H9 (cell line): Measurements from ENCODE around the gene TGFBRAP1. TPM values are rescaled to one million over a fixed set of nuclear protein-coding genes. Genes with fewer than 3 reads are reported as not detected.

Experiments
- DNase-seq: peaks from one replicate; pipeline ENCODE4 v3.0.0-alpha.2; 2017
- H2AFZ ChIP-seq: one replicate; pipeline ENCODE4 v1.6.1; 2013; ENCODE audit warnings: mild to moderate bottlenecking, low read length, control low read depth, moderate library complexity
- H2AK5ac ChIP-seq: 2 replicates; pipeline ENCODE4 v1.6.1; 2013; ENCODE audit warnings: low read length, control low read depth, mixed read lengths; ENCODE audit not compliant: insufficient read length
- H2BK120ac ChIP-seq: one replicate; pipeline ENCODE4 v1.6.1; 2013; ENCODE audit warnings: low read depth, mild to moderate bottlenecking, low read length, control low read depth, inconsistent platforms; ENCODE audit not compliant: poor library complexity, severe bottlenecking
- H2BK12ac ChIP-seq: 2 replicates; pipeline ENCODE4 v1.6.1; 2013; ENCODE audit warnings: low read length, control low read depth, mixed read lengths, low read depth; ENCODE audit not compliant: insufficient read length
- H2BK15ac ChIP-seq: 2 replicates; pipeline ENCODE4 v1.6.1; 2013; ENCODE audit warnings: low read depth, low read length, control low read depth
- H2BK20ac ChIP-seq: one replicate; pipeline ENCODE4 v1.6.1; 2013; ENCODE audit warnings: low read depth, mild to moderate bottlenecking, low read length, control low read depth, inconsistent platforms; ENCODE audit not compliant: poor library complexity, severe bottlenecking
- H2BK5ac ChIP-seq: 2 replicates; pipeline ENCODE4 v1.6.1; 2013; ENCODE audit warnings: low read length, control low read depth, mixed read lengths; ENCODE audit not compliant: insufficient read length
- H3K14ac ChIP-seq: 2 replicates; pipeline ENCODE4 v1.6.1; 2013; ENCODE audit warnings: low read length, control low read depth; ENCODE audit not compliant: insufficient read depth
- H3K18ac ChIP-seq: 2 replicates; pipeline ENCODE4 v1.6.1; 2013; ENCODE audit warnings: low read depth, mild to moderate bottlenecking, mixed read lengths, low read length, control low read depth; ENCODE audit not compliant: insufficient read length
- H3K23ac ChIP-seq: 2 replicates; pipeline ENCODE4 v1.6.1; 2013; ENCODE audit warnings: low read length, control low read depth, mixed read lengths, low read depth; ENCODE audit not compliant: insufficient read length
- H3K23me2 ChIP-seq: 2 replicates; pipeline ENCODE4 v1.6.1; 2013; ENCODE audit warnings: low read depth, mild to moderate bottlenecking, mixed read lengths, low read length, control low read depth; ENCODE audit not compliant: insufficient read length, poor library complexity, severe bottlenecking
- H3K27ac ChIP-seq: 2 replicates; pipeline ENCODE4 v1.5.1; 2013; ENCODE audit warnings: low read length, control low read depth, mixed read lengths, low read depth; ENCODE audit not compliant: insufficient read length
- H3K27me3 ChIP-seq: 2 replicates; pipeline ENCODE4 v1.6.1; 2013; ENCODE audit warnings: low read length, control low read depth, inconsistent platforms; ENCODE audit not compliant: insufficient read depth
- H3K4ac ChIP-seq: 2 replicates; pipeline ENCODE4 v1.6.1; 2013; ENCODE audit warnings: low read depth, mild to moderate bottlenecking, control low read depth, inconsistent platforms, low read length, moderate library complexity
- H3K4me1 ChIP-seq: 2 replicates; pipeline ENCODE4 v1.6.1; 2013; ENCODE audit warnings: low read length, control low read depth, inconsistent platforms; ENCODE audit not compliant: insufficient read depth
- H3K4me2 ChIP-seq: 2 replicates; pipeline ENCODE4 v1.6.1; 2013; ENCODE audit warnings: low read length, control low read depth, mixed read lengths; ENCODE audit not compliant: insufficient read length, insufficient read depth
- H3K56ac ChIP-seq: 2 replicates; pipeline ENCODE4 v1.6.1; 2013; ENCODE audit warnings: low read depth, mild to moderate bottlenecking, mixed read lengths, low read length, control low read depth; ENCODE audit not compliant: insufficient read length
- H3K79me1 ChIP-seq: 2 replicates; pipeline ENCODE4 v1.6.1; 2013; ENCODE audit warnings: low read depth, mild to moderate bottlenecking, moderate library complexity, low read length, control low read depth, inconsistent platforms; ENCODE audit not compliant: insufficient read depth, poor library complexity, severe bottlenecking
- H3K79me2 ChIP-seq: 2 replicates; pipeline ENCODE4 v1.6.1; 2013; ENCODE audit warnings: low read length, control low read depth, inconsistent platforms; ENCODE audit not compliant: insufficient read depth
- H3K9ac ChIP-seq: 2 replicates; pipeline ENCODE4 v1.6.1; 2013; ENCODE audit warnings: low read length, control low read depth, mixed read lengths; ENCODE audit not compliant: insufficient read length; ENCODE audit errors: extremely low read depth
- H3K9me3 ChIP-seq: one replicate; pipeline ENCODE4 v1.6.1; 2013; ENCODE audit warnings: low read depth, low read length, inconsistent platforms; ENCODE audit not compliant: control insufficient read depth
- H3T11ph ChIP-seq: one replicate; pipeline ENCODE4 v1.6.1; 2013; ENCODE audit warnings: mild to moderate bottlenecking, low read length, control low read depth, inconsistent platforms
- H4K20me1 ChIP-seq: one replicate; pipeline ENCODE4 v1.6.1; 2013; ENCODE audit not compliant: control insufficient read depth, insufficient read length, insufficient read depth
- H4K5ac ChIP-seq: 2 replicates; pipeline ENCODE4 v1.6.1; 2013; ENCODE audit warnings: low read depth, mild to moderate bottlenecking, mixed read lengths, low read length, control low read depth; ENCODE audit not compliant: insufficient read length
- H4K8ac ChIP-seq: replicated peaks from 2 replicates; pipeline ENCODE4 v1.6.1; 2013; ENCODE audit warnings: low read length, control low read depth, mixed read lengths, low read depth; ENCODE audit not compliant: insufficient read length
- H4K91ac ChIP-seq: 2 replicates; pipeline ENCODE4 v1.6.1; 2013; ENCODE audit warnings: low read depth, mild to moderate bottlenecking, moderate library complexity, mixed read lengths, low read length, control low read depth; ENCODE audit not compliant: insufficient read length
- H3K27ac Mint-ChIP-seq, 3 experiments: 2 replicates in 2 of 3; 3 replicates in 1 of 3; pipeline ENCODE4 v1.8.0; 2020 to 2021; ENCODE audit warnings: mixed read lengths in 3 of 3, mild to moderate bottlenecking in 1 of 3, moderate library complexity in 1 of 3
- H3K27me3 Mint-ChIP-seq: 2 replicates; pipeline ENCODE4 v1.8.0; 2021; ENCODE audit warnings: low read depth, mild to moderate bottlenecking, moderate library complexity, mixed read lengths
- H3K36me3 Mint-ChIP-seq, 3 experiments: 2 replicates in 2 of 3; 3 replicates in 1 of 3; pipeline ENCODE4 v1.8.0; 2020 to 2021; ENCODE audit warnings: low read depth in 3 of 3, mixed read lengths in 3 of 3; ENCODE audit not compliant: insufficient read depth in 1 of 3
- H3K4me1 Mint-ChIP-seq, 2 experiments: 2 replicates each; pipeline ENCODE4 v1.8.0; 2020; ENCODE audit warnings: mixed read lengths in 2 of 2
- H3K4me3 Mint-ChIP-seq, 2 experiments: 2 replicates in 1 of 2; 3 replicates in 1 of 2; pipeline ENCODE4 v1.8.0; 2020 to 2021; ENCODE audit warnings: mild to moderate bottlenecking in 2 of 2, mixed read lengths in 2 of 2, moderate library complexity in 1 of 2
- H3K9me3 Mint-ChIP-seq, 2 experiments: 2 replicates in 1 of 2; 3 replicates in 1 of 2; pipeline ENCODE4 v1.8.0; 2020; ENCODE audit warnings: mild to moderate bottlenecking in 2 of 2, mixed read lengths in 2 of 2, moderate library complexity in 1 of 2
- WGBS: extraction: QIAGEN DNeasy Blood & Tissue Kit; methylation state at CpG from one replicate; pipeline ENCODE4 v1.1.7; 2013; ENCODE audit warnings: missing lambda C conversion rate, low lambda C conversion rate, mixed read lengths; ENCODE audit not compliant: insufficient read length; ENCODE audit errors: extremely low coverage; 5-methylcytosine and 5-hydroxymethylcytosine counted together
- total RNA-seq: library from RNA; stranded (reverse); gene quantifications from 2 replicates; pipeline ENCODE4 v1.2.1, GENCODE V29; 2021
- TF ChIP-seq, protein P1 (sequence below): fragments of 200-600 bp; sonication (generic); conservative IDR thresholded peaks from 3 replicates; pipeline ENCODE4 v1.8.0; 2021; ENCODE audit warnings: antibody characterized with exemption, mild to moderate bottlenecking

Gene TGFBRAP1
- total RNA-seq, 1 experiment from 2014 or later, result 23.6 TPM

DNA sequence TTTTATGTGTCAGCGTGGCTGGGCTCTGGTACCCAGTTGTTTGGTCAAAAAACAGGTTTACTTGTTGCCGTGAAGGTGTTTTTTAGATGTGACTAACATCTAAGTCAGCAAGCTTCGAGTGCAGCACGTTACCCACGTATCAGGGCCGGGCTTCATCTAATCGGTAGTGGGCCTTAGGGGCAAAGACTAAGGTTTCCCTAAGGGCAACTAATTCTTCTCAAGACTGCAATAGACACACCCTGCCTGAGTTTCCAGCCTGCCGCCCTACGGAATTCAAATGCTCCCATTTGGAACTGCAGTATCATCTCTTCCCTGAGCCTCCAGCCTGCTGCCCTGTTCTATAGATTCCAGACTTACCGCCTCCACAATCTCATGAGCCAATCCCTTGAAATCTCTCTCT is 41.6 kb upstream of the TGFBRAP1 start:
- no peak overlapping the region for H3K4me2 ChIP-seq
- no peak overlapping the region for H3K9ac ChIP-seq
- no peak overlapping the region for H2BK120ac ChIP-seq
- no peak overlapping the region for H4K5ac ChIP-seq
- H3K4ac ChIP-seq, result no peak overlapping the region
- peaks cover 2 to 7% of the 10 kb centered on the region in 2 experiments for H3K4me1 Mint-ChIP-seq
- H3K4me3 Mint-ChIP-seq, result no peak overlapping the region
- no peaks in the 10 kb centered on the region for H3K27me3 Mint-ChIP-seq
- no peaks in the 10 kb centered on the region for H3K79me2 ChIP-seq
- no peaks in the 10 kb centered on the region for H3K27me3 ChIP-seq
- no peaks in the 10 kb centered on the region for H3K79me1 ChIP-seq
- no peaks in the 10 kb centered on the region for H3K4me1 ChIP-seq
- DNase-seq, result no peak
- no peak overlapping the region for H3K14ac ChIP-seq
- H2BK12ac ChIP-seq, result no peak overlapping the region
- no peak overlapping the region for H4K91ac ChIP-seq
- no peak overlapping the region for H3T11ph ChIP-seq
- H3K36me3 Mint-ChIP-seq, result peaks cover 7 to 44% (median 34%) of the 10 kb centered on the region in 3 experiments; a peak in 6 of 7 replicates
- H4K20me1 ChIP-seq, result no peaks in the 10 kb centered on the region
- no peak overlapping the region for H3K23ac ChIP-seq
- no peak overlapping the region for H4K8ac ChIP-seq
- no CpG with 5 or more reads among the region's 10 CpGs for WGBS
- no peak overlapping the region for H3K56ac ChIP-seq
- no peak overlapping the region for H3K27ac ChIP-seq
- H2AK5ac ChIP-seq, result no peak overlapping the region
- no peak overlapping the region for H2BK15ac ChIP-seq
- H3K27ac Mint-ChIP-seq, result no peak overlapping the region
- H2BK5ac ChIP-seq, result no peak overlapping the region
- H2AFZ ChIP-seq, result no peak overlapping the region
- TF ChIP-seq, protein P1, sequence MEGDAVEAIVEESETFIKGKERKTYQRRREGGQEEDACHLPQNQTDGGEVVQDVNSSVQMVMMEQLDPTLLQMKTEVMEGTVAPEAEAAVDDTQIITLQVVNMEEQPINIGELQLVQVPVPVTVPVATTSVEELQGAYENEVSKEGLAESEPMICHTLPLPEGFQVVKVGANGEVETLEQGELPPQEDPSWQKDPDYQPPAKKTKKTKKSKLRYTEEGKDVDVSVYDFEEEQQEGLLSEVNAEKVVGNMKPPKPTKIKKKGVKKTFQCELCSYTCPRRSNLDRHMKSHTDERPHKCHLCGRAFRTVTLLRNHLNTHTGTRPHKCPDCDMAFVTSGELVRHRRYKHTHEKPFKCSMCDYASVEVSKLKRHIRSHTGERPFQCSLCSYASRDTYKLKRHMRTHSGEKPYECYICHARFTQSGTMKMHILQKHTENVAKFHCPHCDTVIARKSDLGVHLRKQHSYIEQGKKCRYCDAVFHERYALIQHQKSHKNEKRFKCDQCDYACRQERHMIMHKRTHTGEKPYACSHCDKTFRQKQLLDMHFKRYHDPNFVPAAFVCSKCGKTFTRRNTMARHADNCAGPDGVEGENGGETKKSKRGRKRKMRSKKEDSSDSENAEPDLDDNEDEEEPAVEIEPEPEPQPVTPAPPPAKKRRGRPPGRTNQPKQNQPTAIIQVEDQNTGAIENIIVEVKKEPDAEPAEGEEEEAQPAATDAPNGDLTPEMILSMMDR, result no peak
- no peaks in the 10 kb centered on the region for H3K9me3 Mint-ChIP-seq
- H3K9me3 ChIP-seq, result no peaks in the 10 kb centered on the region
- no peaks in the 10 kb centered on the region for H3K23me2 ChIP-seq
- no peak overlapping the region for H3K18ac ChIP-seq
- no peak overlapping the region for H2BK20ac ChIP-seq
